GM12878 (cell line): Measurements from ENCODE around the gene SLC29A1. TPM values are rescaled to one million over a fixed set of nuclear protein-coding genes. Genes with fewer than 3 reads are reported as not detected.

Experiments
- BCLAF1 ChIP-seq: fragments of 450-650 bp; IDR thresholded peaks from 2 replicates; pipeline ENCODE4 v1.6.1; 2017; ENCODE audit warnings: antibody characterized with exemption, mild to moderate bottlenecking, moderate library complexity
- CBX3 ChIP-seq: fragments of 200-600 bp; sonication (generic); IDR thresholded peaks from 2 replicates; pipeline ENCODE4 v1.6.1; 2016; ENCODE audit warnings: low read depth, borderline replicate concordance
- E4F1 ChIP-seq: fragments of 450-650 bp; IDR thresholded peaks from 2 replicates; pipeline ENCODE4 v1.6.1; 2018; ENCODE audit warnings: borderline replicate concordance, mild to moderate bottlenecking; ENCODE audit not compliant: partially characterized antibody
- HSF1 ChIP-seq: fragments of 150-350 bp; IDR thresholded peaks from 2 replicates; pipeline ENCODE4 v1.6.1; 2014; ENCODE audit warnings: mild to moderate bottlenecking, low read depth, low read length
- JUND ChIP-seq: IDR thresholded peaks from 2 replicates; pipeline ENCODE4 v1.6.1; 2012; ENCODE audit warnings: low read depth, mild to moderate bottlenecking, low read length, improper control_type of control experiment, moderate library complexity
- KDM1A ChIP-seq: fragments of 200-600 bp; sonication (generic); IDR thresholded peaks from 2 replicates; pipeline ENCODE4 v1.6.1; 2016; ENCODE audit warnings: borderline replicate concordance
- MYC ChIP-seq: IDR thresholded peaks from 2 replicates; pipeline ENCODE4 v1.6.1; 2011; ENCODE audit warnings: mild to moderate bottlenecking, low read length, moderate library complexity, inconsistent platforms; ENCODE audit not compliant: insufficient read depth, insufficient replicate concordance, insufficient read length, severe bottlenecking
- NR2C1 ChIP-seq: fragments of 450-650 bp; IDR thresholded peaks from 2 replicates; pipeline ENCODE4 v1.6.1; 2017; ENCODE audit warnings: antibody characterized with exemption, mild to moderate bottlenecking, moderate library complexity
- POLR2AphosphoS2 ChIP-seq: IDR thresholded peaks from 2 replicates; pipeline ENCODE4 v1.6.1; 2011; ENCODE audit warnings: low read depth, mild to moderate bottlenecking, low read length, improper control_type of control experiment, moderate library complexity
- PRDM15 ChIP-seq: fragments of 450-650 bp; formaldehyde crosslinking; IDR thresholded peaks from 2 replicates; pipeline ENCODE4 v1.4.0; 2020; ENCODE audit warnings: mild to moderate bottlenecking, moderate library complexity
- SIX5 ChIP-seq: IDR thresholded peaks from 2 replicates; pipeline ENCODE4 v1.6.1; 2011; ENCODE audit warnings: mild to moderate bottlenecking, low read depth, low read length, moderate library complexity; ENCODE audit not compliant: severe bottlenecking
- YBX1 ChIP-seq: fragments of 450-650 bp; IDR thresholded peaks from 2 replicates; pipeline ENCODE4 v1.6.1; 2016; ENCODE audit warnings: antibody characterized with exemption
- ZNF274 ChIP-seq: IDR thresholded peaks from one replicate; pipeline ENCODE4 v1.8.0; 2011; ENCODE audit not compliant: insufficient read length, insufficient read depth
- polyA plus RNA-seq, 11 experiments: library from polyadenylated mRNA; depleted of rRNA in 4 of 11; unstranded in 6 of 11; stranded (reverse) in 5 of 11; fragments of >200 nt; fragmentation: Nextera tagmentation in 4 of 11; fragmentation: Illumina TruSeq in 1 of 11; extraction: Ambion mirVana in 4 of 11; extraction: Trizol in 1 of 11; gene quantifications; 1 replicate in 1 of 11; 2 replicates in 10 of 11; pipeline versions ENCODE4 v1.2.1 to v1.2.3, GENCODE V29; 2011 to 2016; ENCODE audit warnings: inconsistent platforms in 2 of 11, missing spikeins in 2 of 11, low read depth in 1 of 11
- total RNA-seq, 4 experiments: library from RNA; depleted of rRNA in 3 of 4; stranded (reverse); fragments of >200 nt in 3 of 4; fragmentation: Illumina TruSeq in 1 of 4; extraction: Trizol in 1 of 4; gene quantifications; 2 replicates each; pipeline versions ENCODE4 v1.2.1 to v1.2.3, GENCODE V29; 2013 to 2021
- TF ChIP-seq, protein P1 (sequence below), 3 experiments: IDR thresholded peaks in 2 of 3; conservative IDR thresholded peaks in 1 of 3; 2 replicates each; pipeline ENCODE4 v1.5.1; 2011; ENCODE audit warnings: low read depth in 3 of 3, low read length in 3 of 3, mild to moderate bottlenecking in 3 of 3, control low read depth in 2 of 3, moderate library complexity in 2 of 3, inconsistent platforms in 1 of 3, mixed read lengths in 1 of 3; ENCODE audit not compliant: control insufficient read depth in 2 of 3, insufficient read depth in 1 of 3; ENCODE audit errors: extremely low read depth in 1 of 3

SLC29A1 gene
- total and polyA plus RNA-seq, 10 of the 15 experiments (the other 5 are each of a cell fraction or from before 2014, with no cell fraction given) = 10.0 to 132 (median 93.4) TPM

DNA sequence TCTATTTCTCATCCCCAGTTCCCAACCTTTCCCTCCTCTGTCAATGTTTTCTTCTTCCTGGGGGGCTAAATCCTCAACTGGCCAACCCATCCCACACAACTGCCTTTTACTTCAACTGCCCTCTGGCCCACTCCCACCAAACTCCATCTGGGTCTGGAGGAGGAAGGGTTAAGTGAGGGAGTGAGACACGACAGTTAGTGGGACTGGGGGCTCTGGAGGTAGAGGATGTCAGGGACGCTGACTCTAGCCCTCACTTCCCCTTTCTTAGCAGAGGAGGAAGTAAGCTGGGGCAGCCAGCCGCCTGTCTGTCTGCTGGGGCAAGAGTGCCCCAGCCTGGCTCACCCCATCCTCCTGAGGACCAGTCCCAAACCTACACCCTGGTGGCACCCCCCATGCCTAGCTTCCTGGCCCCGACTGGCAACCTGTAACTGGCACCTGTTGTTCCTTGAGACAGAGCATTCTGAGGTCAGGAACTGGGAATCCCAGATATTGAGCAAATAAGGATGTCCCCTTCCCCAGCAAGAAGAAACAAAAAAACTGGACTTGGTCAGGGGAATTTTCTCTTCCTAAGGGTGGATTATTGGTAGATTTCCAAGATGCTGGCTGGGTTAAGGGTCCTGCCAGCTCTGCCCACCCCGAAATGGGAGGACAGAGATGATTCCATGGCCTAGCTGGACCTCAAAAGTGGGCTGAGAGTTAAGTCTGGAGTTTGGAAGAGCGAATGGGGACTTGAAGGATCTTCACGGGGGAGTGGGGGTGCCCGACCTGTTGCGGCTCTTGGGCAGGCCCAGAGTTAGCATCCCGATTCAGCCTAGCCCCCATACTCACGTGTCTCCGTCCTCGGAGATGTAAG, 41.0 kb downstream of the SLC29A1 start (continued):
- TF ChIP-seq HSF1 (no peak), POLR2AphosphoS2 (no peak; the same call in 1 of the 2 replicates), YBX1 (no peak), KDM1A (no peak), JUND (no peak), E4F1 (no peak), CBX3 (no peak), ZNF274 (no peak), PRDM15 (CRISPR knock-in tag) (no peak), BCLAF1 (no peak), MYC (no peak), SIX5 (no peak), NR2C1 (no peak)
- TF ChIP-seq, protein P1, sequence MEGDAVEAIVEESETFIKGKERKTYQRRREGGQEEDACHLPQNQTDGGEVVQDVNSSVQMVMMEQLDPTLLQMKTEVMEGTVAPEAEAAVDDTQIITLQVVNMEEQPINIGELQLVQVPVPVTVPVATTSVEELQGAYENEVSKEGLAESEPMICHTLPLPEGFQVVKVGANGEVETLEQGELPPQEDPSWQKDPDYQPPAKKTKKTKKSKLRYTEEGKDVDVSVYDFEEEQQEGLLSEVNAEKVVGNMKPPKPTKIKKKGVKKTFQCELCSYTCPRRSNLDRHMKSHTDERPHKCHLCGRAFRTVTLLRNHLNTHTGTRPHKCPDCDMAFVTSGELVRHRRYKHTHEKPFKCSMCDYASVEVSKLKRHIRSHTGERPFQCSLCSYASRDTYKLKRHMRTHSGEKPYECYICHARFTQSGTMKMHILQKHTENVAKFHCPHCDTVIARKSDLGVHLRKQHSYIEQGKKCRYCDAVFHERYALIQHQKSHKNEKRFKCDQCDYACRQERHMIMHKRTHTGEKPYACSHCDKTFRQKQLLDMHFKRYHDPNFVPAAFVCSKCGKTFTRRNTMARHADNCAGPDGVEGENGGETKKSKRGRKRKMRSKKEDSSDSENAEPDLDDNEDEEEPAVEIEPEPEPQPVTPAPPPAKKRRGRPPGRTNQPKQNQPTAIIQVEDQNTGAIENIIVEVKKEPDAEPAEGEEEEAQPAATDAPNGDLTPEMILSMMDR (IDR thresholded peaks at IDR 0.05 in 2 of 3, conservative IDR thresholded peaks at IDR 0.05 in 1 of 3; ENCODE audit: control insufficient read depth in 2 of 3, extremely low read depth in 1 of 3, insufficient read depth in 1 of 3, low read depth in 3 of 3, low read length in 3 of 3) = peak in 1 of 3 experiments; percentile 14; a peak in 2 of 6 replicates
